OCI-M2 (cell line): ENCODE measurements around the gene MXD4.

Experiments
- DNase-seq: peaks from one replicate; lab custom pipeline; 2025; ENCODE audit not compliant: unreplicated experiment; lab: John Stamatoyannopoulos, UW

Gene MXD4

DNA sequence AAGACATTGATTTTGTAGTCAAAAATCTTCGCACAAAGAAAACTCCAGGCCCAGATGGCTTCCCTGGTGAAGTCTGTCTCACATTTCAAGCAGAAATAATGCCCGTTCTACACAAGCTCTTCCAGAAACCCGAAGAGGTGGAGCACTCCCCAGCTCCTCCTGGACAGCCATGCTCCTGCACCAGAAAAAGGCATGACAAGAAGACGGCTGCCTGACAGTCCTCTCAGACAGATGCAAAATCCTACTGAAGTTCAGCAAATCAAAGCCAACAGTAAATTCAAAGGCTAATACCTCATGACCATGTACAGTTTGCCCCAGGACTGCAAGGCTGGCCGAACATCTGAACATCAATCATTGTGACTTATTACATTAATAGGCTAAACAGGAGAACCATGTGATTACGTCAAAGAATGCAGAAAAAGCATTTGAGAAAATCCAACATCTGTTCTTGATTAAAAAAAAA is 30.8 kb upstream of the MXD4 start:
- DNase-seq, result no peak

DNA sequence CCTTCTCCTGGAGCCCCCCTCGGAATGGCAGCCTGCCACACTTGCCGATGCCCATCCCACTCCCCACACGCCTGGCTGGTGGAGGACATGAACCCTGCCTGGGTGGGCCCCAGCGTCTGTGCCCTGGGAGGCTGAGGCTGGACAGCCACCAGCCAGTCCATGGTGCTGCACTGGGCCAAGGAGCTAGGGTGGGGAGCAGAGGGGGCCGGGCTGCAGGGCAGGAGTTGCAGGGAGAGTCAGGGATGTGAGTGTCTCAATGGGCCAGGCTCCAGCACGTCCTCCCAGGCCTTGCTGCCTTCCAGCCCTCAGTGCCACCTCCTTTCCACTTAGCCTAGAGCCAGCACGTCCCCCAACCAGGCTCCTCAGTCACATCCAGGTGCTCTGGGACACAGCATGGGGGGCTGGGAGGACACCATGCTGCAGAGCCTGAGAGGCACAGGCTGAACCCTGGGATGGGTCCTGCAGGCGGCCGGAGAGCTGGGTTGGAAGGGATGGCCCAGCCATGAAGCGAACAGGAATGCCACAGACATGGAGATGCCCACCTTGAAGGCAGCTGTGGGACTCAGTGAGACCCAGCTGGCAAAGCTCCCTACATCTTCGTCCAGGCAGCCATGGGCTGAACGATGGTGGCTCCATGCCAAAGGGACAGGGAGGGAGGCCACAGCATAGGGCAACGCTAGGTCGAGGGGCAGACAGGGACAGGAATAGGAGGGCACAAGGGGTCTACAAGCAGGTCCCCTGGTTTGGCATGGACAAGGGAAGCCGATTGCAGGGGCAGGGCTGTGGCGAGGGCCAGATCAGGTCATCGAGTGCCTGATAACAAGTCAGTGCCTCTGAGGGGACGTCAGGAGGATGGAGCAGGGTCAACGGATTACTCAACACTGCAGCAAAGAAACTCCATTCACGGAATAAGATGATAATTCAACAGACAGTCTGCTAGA is 30.1 kb upstream of the MXD4 start:
- no peak for DNase-seq

DNA sequence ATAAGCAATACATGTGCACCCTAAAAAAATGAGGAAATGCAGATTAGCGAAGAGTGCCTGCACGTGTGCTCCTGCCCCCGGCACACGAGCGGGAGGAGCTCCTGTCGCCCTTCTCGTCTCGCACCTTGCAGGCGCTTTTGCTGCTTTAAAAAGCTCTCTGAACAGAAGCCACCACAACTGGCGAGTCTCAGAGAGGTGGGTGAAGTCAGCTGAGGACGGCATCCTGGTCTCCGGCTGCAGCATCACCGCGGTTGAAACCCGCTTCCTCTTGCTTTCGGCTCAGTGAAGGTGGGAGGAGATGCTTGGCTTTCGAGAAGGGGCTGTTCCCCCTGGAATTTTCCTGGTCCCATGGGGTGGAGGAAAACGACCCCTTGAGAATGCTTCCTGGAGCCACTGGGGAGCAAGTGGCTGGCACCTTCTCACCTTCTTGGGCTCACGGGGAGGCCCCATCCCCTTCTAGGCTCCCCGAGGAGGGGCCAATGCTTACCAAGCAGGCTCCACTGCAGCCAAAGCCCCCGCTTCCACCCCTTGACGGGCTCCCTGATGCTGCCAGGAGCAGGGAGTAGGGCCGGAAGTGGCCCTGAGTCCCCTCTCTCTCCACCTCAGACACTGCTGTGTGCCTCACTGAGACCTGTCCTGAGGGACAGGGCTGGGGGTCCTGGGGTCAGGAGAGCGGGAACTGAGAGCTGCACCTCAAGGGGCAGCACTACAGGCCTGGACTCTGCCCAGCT is 29.2 kb upstream of the MXD4 start:
- DNase-seq, result no peak

DNA sequence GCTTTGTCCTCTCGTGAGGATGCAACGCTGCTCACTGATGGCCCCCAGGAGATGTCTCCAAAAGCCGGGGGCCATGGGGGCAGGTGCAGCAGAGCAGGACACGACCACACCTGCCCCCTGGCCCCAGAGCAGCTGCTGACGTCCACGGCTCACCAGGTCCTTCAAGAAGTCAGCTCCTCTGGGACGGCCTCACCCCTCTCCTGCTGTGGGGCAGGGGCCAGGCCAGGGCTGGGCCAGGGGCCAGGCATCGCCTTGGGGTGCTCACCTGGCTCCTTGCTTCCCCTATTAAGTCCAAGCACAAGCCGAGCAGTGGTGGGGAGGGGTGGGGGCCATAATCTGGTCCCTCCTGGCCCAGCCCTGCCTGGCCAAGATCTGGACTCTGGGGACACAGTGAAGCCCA is 28.6 kb upstream of the MXD4 start:
- no peak for DNase-seq

DNA sequence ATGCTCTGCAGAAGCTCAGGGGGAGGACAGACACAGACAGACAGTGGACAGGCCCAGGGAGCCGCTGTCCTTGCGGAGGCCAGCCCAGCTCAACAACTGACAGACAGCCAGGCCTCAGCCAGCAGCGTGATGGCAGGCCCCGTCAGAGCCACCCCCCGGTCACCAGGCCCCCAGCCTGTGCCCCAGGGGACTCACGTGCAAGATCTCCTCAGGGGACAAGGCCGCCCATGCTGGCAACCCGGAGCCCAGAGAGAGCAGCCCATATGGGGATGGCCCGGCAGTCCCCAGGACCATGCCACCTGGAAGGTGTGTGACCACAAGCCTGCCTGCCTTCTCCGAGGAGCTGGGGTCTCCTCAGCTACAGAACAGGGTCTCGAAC is 28.0 kb upstream of the MXD4 start:
- DNase-seq, result no peak

DNA sequence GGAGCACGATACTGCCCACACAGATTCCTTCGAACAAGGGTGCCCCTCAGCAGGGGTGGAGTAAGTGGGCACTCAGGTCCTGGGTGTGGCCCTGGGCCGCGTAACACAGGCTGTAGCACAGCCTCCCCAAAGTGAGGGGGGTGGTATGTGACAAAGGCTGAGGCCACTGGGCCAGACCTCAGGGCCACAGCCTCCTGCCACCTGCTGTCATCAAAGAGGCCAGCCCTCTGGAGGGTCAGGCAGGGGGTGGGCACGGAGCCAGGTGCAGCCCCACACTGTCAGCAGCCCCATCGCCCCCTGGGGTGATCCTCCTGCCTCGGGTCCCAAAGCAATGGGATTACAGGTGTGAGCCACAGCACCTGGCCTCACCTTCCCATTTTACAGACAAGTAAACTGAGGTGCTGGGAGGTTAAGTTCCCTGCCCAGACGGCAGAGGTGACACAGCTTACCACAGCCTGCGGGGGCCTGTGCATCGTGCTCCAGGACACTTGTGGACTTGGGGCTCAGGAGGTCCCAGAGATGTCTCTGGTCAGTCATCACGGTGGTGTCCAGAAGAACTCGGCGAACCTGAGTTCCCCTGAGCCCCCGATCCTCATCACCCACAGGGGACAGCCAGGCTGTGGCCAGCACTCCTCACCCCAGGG is 27.5 kb upstream of the MXD4 start:
- no peak for DNase-seq

DNA sequence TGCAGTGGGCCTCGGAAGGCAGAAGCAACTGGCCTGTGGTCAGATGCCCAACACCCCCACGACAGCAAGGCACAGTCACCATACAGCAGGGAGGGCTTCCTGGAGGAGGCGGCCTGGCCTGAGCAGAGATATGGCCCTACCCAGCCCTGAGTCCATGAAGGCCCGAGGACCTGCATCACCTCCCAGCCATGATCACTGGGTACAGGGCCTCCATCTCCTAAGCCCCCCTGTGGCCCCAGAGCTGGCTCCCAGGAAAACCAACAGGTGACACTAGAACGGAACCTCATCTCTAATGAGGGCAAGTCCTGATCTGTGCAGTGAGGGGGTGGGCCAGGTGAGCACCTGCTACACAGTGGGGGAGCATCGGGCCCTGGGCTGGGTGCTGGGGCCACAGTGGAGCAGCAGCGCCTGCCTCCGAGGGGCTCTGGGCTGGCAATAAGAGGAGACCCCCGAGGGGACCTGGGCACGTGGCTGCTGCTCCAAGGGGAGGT is 26.2 kb upstream of the MXD4 start:
- no peak for DNase-seq

DNA sequence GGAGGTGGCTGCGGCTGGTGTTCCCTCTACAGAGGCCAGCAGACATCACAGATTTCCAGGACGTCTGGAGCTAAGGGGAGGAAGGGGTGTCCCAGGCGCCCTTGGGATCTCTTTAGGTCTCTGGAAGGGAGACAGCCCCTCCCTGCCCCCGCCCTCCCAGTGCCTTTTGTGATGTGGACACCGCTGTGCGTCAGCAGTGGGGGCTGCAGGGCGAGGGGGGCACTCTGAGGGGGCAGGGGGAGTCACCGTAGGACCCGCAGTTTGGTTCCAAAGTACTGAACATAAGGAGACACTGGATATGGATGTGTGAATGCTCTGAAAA is 25.6 kb upstream of the MXD4 start:
- DNase-seq, result no peak

DNA sequence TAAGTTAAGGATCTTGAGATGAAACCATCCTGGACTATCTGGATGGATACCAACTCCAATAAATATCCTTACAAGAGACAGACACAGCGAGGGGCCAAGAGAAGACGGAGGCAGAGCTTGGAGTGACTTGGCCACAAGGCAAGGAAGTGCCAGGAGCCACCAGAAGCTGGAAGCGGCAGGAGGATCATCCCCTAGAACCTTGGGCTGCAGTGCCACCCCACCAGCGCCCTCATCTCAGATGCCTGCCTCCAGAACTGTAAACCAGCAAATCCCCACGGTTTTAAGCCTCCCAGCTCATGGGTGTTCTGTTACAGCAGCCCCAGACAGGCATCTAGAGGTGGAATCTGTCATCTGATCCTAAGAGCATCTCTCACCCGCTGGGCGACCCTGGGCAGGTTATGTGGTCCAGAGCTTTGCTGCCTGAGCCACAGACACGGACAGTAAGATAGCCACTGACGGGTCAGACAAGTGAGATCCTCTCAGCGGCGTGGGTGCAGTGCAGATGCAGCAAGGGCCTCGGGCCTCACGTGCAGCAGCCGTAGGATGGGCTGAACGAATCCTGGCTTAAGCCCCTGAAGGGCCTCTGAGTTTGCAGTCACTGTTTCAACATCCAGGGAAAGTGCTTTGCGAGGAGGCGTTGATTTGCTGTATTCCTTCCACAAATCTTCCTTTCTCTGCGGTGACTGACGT is 25.1 kb upstream of the MXD4 start:
- no peak for DNase-seq

DNA sequence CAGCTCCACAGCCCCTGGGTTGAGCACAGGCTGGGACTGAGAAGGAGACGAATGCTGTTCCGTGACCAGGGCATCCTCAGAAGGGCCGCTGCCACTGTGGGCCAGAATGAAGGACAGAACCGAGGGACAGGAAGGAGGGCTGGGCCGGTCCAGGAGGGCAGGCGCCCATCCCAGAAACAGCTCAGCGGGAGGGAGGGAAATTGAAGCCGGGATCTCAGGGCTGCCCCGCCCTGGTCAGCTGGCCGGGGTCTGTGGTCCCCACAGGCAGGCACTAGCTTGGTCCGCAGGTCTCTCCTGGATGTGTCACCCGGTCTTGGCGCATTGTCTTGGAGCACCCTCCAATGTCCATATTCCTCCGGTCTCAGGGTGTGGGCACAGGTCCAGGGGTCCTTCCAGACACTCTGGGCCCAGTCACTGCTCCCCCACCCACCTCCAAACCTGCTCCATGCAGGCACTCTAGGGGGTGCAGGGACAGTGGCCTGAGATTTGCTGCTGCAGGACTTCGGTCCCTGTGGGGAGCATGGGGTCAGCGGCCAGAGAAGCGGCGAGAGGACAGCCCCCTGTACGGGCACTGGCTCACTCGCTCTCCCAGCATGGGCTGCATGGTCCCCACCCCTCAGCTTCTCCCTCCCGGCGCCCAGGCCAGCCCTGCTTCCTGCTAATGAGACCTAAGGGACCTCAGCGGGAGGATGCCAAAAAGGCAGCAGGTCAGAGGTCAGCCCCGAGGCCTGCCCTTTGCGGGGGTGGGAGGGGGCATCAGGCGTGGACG is 23.9 kb upstream of the MXD4 start:
- no peak for DNase-seq

DNA sequence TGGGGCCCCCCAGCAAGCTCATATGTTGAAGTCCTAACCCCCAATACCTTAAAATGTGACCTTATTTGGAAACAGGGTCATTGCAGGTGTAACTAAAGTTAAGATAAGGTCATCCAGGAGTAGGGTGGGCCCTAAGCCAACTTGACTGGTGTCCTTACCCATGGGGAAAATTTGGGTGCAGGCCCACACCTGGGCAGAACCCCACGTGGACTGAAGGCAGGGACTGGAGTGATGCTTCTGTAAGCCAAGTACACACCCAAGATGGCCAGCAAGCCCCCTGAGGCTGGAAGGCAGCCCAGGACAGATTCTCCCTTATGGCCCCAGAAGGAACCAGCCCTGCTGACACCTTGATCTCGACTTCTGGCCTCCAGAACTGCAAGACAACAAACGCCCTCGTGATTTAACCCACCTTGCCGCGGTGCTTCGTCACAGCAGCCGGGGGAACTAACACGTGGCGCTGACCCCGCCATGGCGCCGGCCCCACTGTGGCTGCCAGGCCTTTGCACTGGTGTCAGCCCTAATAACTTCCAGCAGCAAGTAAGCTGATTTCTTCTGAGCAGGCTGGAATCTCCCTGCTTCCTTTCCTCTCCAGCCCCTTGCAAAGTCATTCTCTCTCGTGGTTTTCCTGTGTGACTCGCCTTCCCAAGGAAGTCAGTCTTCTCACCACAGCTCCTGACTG is 23.2 kb upstream of the MXD4 start:
- no peak for DNase-seq

DNA sequence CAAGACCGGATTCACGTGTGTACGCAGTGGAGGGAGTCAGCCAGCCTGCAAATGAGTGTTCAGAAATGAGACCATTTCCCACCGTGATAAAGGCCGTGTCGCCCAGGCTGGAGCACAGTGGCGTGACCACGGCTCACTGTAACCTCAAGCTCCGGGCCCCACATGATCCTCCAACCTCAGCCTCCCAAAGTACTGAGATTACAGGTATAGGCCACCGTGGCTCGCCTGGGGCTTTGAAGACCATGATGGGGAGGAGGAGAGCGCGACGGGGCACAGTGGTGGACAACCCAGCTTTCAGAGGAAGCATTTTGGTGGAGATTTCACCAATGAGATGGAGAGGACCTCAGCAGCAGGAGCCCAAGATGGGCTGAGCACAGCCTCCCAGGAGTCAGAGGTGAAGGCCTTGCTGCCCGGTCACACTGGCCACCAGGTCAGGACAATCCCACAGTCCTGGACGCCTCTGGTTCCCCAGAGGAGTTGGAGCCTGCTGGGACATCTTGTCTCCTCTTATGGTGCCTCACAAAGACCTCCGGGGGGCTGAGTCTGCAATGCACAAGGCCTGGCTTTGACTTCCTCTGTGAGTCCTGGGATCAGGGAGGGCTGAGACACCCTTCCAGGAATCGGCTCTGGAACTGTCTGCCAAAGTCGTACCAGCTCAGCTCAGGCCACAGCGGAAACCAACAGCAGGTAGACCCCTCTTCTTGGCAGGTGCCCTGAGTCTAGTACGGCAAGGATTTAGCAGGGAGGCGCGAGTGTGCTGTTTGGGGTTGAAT is 22.4 kb upstream of the MXD4 start:
- no peak for DNase-seq

DNA sequence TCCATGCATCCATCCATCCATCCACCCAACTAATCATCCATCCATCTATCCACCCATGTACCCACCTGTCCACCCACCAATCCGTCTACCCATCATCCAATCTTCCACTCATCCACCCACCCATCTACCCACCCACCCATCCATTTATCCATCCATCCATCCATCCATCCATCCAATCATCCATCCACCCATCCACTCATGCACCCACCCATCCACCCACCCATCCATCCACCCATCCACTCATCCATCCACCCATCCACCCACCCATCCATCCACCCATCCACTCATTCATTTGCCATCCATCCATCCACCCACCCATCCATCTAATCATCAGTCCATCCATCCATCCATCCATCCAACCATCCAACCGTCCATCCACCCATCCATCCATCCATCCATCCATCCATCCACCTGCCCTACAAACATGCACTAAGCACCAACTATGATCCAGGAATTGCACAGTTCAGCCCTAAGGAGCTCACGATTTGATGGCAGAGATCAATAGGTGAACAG is 21.3 kb upstream of the MXD4 start:
- no peak for DNase-seq

DNA sequence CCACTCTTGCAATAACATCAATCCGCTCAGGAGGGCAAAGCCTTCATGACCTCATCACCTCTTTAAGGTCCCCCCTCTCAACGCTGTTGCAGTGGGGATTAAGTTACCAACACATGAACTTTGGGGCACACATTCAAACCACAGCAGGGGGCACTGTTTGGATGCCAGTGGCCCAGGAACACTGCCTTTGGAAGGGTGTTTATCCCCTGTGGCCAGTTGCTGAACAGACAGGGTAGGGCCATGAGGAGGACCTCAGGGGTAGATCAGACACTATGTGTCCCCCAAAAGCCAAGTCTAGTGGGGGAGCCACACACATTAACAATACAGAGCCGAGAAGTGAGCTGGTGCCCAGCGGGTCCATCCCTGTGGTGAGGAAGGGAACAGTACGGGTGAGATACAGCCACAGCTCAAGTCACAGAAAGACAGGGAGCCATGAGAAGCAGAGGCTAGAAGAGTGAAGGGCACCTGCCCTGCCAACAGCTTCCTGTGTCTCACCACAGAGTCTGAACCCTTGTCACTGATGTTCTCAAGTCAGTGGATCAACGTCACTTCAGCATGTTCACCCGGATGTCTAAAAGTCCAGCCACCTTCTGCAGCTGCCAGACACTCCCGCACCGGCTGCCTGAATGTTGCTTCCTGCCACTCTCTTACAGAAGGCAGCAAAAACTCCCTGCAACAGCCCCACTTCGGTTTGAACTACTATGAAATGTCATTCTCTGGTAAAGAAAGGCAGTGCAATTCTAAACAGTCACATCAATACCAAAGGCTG is 19.9 kb upstream of the MXD4 start:
- no peak for DNase-seq

DNA sequence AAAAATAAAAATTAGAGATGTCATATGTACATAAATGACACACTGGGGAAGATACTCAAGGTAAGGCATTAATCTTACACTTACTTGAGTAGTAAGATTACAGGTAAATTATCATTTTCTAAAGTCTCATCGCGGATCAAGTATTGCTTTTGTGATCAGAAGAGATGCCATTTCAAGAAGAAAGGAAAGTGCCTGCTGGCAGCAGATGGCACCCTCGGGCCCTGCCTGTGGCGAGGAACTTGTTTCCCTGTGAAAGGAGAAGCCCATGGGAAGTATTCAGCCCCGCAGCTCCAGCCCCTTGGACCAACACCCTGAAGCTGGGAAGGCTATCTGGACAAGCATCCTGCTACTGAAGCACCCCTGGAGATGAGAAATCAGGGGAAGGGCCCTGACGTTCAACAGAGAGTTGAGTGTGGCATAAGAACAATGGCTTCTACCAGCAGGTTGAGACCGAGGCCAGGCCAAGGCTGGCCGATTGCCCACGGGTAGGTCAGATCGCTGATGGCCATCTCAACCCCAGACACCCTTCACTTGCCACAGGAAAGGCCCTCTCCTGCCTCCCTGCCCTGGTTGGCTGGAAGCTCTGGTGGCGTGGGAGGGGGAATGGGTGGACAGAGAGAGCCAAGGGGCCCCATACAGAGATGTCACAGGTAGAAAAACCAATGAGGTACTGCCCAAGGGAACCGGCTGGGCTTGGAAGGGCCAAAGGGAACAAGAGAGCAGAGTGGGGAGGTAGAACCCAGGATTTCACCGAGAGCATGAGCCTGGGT is 18.8 kb upstream of the MXD4 start:
- no peak for DNase-seq

DNA sequence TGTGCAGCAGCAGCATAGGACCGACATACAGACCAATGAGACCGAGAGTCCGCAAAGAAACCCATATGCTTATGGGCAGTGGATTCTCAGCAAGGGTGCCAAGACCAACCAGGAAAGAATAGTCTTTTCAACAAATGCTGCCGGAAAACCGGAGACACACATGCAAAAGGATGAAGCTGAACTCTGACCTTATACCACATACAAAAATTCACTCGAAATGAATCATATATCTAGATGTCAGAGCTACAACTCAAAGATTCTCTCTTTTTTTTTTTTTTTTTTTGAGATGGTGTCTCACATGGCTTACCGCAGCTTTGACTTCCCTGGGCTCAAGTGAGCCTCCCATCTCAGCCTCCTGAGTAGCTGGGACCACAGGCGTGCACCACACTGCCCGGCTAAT is 16.0 kb upstream of the MXD4 start:
- DNase-seq, result no peak

DNA sequence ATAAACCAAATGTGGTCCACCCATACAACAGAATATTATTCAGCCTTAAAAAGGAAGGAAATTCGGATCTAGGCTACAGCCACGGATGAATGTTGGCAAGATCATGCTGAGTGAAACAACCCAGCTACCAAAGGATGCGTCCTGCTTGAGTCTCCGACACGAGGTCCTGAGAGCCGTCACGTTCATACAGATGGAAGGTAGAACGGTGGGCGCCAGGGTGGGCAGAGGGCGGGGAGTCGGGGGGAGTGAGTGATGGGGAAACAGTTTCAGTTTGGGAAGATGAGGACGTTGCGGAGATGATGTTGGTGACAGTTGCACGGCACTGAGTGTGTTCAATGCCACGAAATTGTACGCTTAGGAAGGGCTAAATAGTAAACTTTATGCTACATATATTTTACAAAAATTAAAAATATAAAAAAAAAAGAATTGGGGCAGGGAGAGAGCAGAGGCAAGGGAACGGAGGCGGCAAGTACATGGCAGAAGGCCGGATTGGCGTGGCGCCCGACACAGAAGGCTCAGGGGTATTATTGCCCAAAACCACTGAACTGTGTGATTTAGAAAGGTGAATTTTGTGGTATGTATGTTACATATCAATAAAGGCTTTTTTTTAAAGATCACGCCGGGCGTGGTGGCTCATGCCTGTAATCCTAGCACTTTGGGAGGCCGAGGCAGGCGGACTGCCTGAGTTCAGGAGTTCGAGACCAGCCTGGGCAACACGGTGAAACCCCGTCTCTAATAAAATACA is 14.8 kb upstream of the MXD4 start:
- DNase-seq, result no peak
